HepG2 (cell line): ENCODE measurements around the gene STIM2. TPM values are rescaled to one million over a fixed set of nuclear protein-coding genes. Genes with fewer than 3 reads are reported as not detected.

Source experiments
- ATAC-seq: fragments of 200-7000 bp; cut with Tn5 transposase; 3 replicates; pipeline ENCODE4 v1.9.1; 2020; ENCODE audit warnings: mild to moderate bottlenecking, moderate library complexity
- BruUV-seq: library from RNA; stranded (reverse); fragments of 400-500 nt; replicated peaks from 2 replicates; lab custom pipeline; 2021; lab: Mats Ljungman, UMichigan
- CTCF ChIA-PET: fragments of 300-600 bp; formaldehyde crosslinking; extraction: SDS; loops from one replicate; lab custom pipeline; 2021; ENCODE audit warnings: low total read pairs, inconsistent platforms, low intra/inter-chr PET ratio; lab: Yijun Ruan, JAX
- POLR2A ChIA-PET: fragments of 350-600 bp; sonication (Branson Sonifier 250); formaldehyde crosslinking; loops from one replicate; lab custom pipeline; 2020; ENCODE audit warnings: antibody characterized with exemption, inconsistent platforms; lab: Yijun Ruan, JAX
- DNase-seq: peaks from one replicate; pipeline ENCODE4 v3.0.0-alpha.2; 2015; ENCODE audit warnings: low spot score
- FAIRE-seq: peaks from 3 replicates; lab custom pipeline; 2011; peaks lifted over from hg19 to GRCh38; lab: Jason Lieb, UNC
- H2AFZ ChIP-seq: one replicate; pipeline ENCODE4 v1.6.1; 2011; ENCODE audit warnings: low read length, inconsistent platforms
- H3K27ac ChIP-seq: fragments of 300-600 bp; 3 replicates; pipeline ENCODE4 v1.8.0; 2011; ENCODE audit warnings: mixed run types, mild to moderate bottlenecking, mixed read lengths, low read length, inconsistent platforms; ENCODE audit not compliant: insufficient read depth; ENCODE audit errors: extremely low read length
- H3K27me3 ChIP-seq, 2 experiments: fragments of 200-600 bp in 1 of 2; 2 replicates in 1 of 2; 3 replicates in 1 of 2; pipeline versions ENCODE4 v1.6.0 to v1.8.0; 2011; ENCODE audit warnings: low read length in 2 of 2, mild to moderate bottlenecking in 2 of 2, moderate library complexity in 2 of 2, inconsistent platforms in 1 of 2; ENCODE audit not compliant: insufficient read depth in 2 of 2, control insufficient read depth in 1 of 2
- H3K36me3 ChIP-seq, 2 experiments: fragments of 200-600 bp in 1 of 2; replicated peaks in 1 of 2; 2 replicates in 1 of 2; 3 replicates in 1 of 2; pipeline versions ENCODE4 v1.5.1 to v1.8.0; 2011; ENCODE audit warnings: low read length in 2 of 2, inconsistent platforms in 1 of 2; ENCODE audit not compliant: insufficient read depth in 2 of 2, control insufficient read depth in 1 of 2
- H3K4me1 ChIP-seq: 2 replicates; pipeline ENCODE4 v1.5.1; 2012; ENCODE audit warnings: low read length, inconsistent platforms; ENCODE audit not compliant: insufficient read depth
- H3K4me2 ChIP-seq: 2 replicates; pipeline ENCODE4 v1.6.0; 2011; ENCODE audit warnings: low read depth, low read length, inconsistent platforms
- H3K4me3 ChIP-seq, 3 experiments: fragments of 200-600 bp in 1 of 3; sonication (generic), shearing (Covaris generic) in 1 of 3; replicated peaks in 1 of 3; 2 replicates each; pipeline ENCODE4 v1.5.1; 2011 to 2016; ENCODE audit warnings: low read length in 3 of 3, inconsistent platforms in 2 of 3, low read depth in 2 of 3, mild to moderate bottlenecking in 2 of 3, control low read depth in 1 of 3, mixed read lengths in 1 of 3; ENCODE audit not compliant: insufficient read depth in 1 of 3
- H3K79me2 ChIP-seq: one replicate; pipeline ENCODE4 v1.6.1; 2011; ENCODE audit warnings: low read length, inconsistent platforms; ENCODE audit not compliant: insufficient read depth
- H3K9ac ChIP-seq: 2 replicates; pipeline ENCODE4 v1.6.0; 2011; ENCODE audit warnings: mild to moderate bottlenecking, low read depth, low read length, inconsistent platforms; ENCODE audit not compliant: insufficient read depth
- H3K9me3 ChIP-seq: 2 replicates; pipeline ENCODE4 v1.5.1; 2012; ENCODE audit warnings: mild to moderate bottlenecking, low read length
- H4K20me1 ChIP-seq: 2 replicates; pipeline ENCODE4 v1.6.0; 2011; ENCODE audit warnings: inconsistent platforms, mild to moderate bottlenecking, low read length, moderate library complexity; ENCODE audit not compliant: insufficient read depth
- FOXK2 ChIP-seq: fragments of 450-650 bp; IDR thresholded peaks from 2 replicates; pipeline ENCODE4 v1.6.1; 2016
- FOXP1 ChIP-seq, 2 experiments: fragments of 450-650 bp in 1 of 2; IDR thresholded peaks; 2 replicates each; pipeline ENCODE4 v1.6.1; 2017 to 2018; ENCODE audit warnings: antibody characterized with exemption in 1 of 2
- MAFF ChIP-seq: IDR thresholded peaks from 2 replicates; pipeline ENCODE4 v1.6.1; 2011; ENCODE audit warnings: low read depth, low read length, improper control_type of control experiment
- NR2F2 ChIP-seq: IDR thresholded peaks from 2 replicates; pipeline ENCODE4 v1.6.1; 2012; ENCODE audit warnings: low read depth, inconsistent platforms, borderline replicate concordance
- SP5 ChIP-seq: IDR thresholded peaks from 2 replicates; pipeline ENCODE4 v1.6.1; 2016; ENCODE audit warnings: low read depth, borderline replicate concordance
- ZNF260 ChIP-seq: sonication (generic); formaldehyde crosslinking; IDR thresholded peaks from 2 replicates; pipeline ENCODE4 v1.4.0; 2020; ENCODE audit warnings: missing genetic modification reagents, low read depth, mild to moderate bottlenecking, borderline replicate concordance
- ZNF547 ChIP-seq: sonication (generic); formaldehyde crosslinking; IDR thresholded peaks from 2 replicates; pipeline ENCODE4 v1.5.1; 2020; ENCODE audit warnings: mild to moderate bottlenecking, missing genetic modification reagents
- ZNF616 ChIP-seq: sonication (generic); formaldehyde crosslinking; IDR thresholded peaks from 2 replicates; pipeline ENCODE4 v1.5.0; 2020; ENCODE audit warnings: low read depth, mild to moderate bottlenecking, missing genetic modification reagents
- in situ Hi-C: cut with HindIII; loops from 2 replicates; pipeline ENCODE4 v1.10.0; 2017; ENCODE audit warnings: low pct_unique_long_range_greater_than_20kb; ENCODE audit not compliant: extremely low pct_ligation_motif_present
- intact Hi-C: fragments of 100-400 bp; cut with micrococcal nuclease; formaldehyde crosslinking; loops from one replicate; pipeline ENCODE4 v1.10.0; 2022; ENCODE audit not compliant: unreplicated experiment
- polyA plus RNA-seq, 8 experiments: library from polyadenylated mRNA; depleted of rRNA in 3 of 8; stranded (reverse) in 7 of 8; unstranded in 1 of 8; fragments of >200 nt; fragmentation: Illumina TruSeq in 4 of 8; extraction: Trizol in 4 of 8; gene quantifications; 2 replicates each; pipeline versions ENCODE4 v1.2.1 to v1.2.3, GENCODE V29; 2011 to 2016; ENCODE audit warnings: low read depth in 4 of 8, missing spikeins in 1 of 8, mixed read lengths in 1 of 8; ENCODE audit not compliant: insufficient read depth in 1 of 8
- total RNA-seq, 5 experiments: library from RNA; depleted of rRNA; stranded (reverse); fragments of >200 nt; fragmentation: Illumina TruSeq; extraction: Trizol; gene quantifications; 2 replicates each; pipeline ENCODE4 v1.2.3, GENCODE V29; 2016; ENCODE audit warnings: low read depth in 1 of 5
- TF ChIP-seq, protein P1 (sequence below): sonication (generic); formaldehyde crosslinking; IDR thresholded peaks from 2 replicates; pipeline ENCODE4 v1.5.0; 2020; ENCODE audit warnings: missing genetic modification reagents
- TF ChIP-seq, protein P2 (sequence below): sonication (generic); formaldehyde crosslinking; IDR thresholded peaks from 2 replicates; pipeline ENCODE4 v1.8.1; 2023; ENCODE audit warnings: mild to moderate bottlenecking, missing genetic modification reagents
- TF ChIP-seq, protein P3 (sequence below): sonication (generic); formaldehyde crosslinking; IDR thresholded peaks from 2 replicates; pipeline ENCODE4 v1.5.1; 2020; ENCODE audit warnings: mild to moderate bottlenecking, missing genetic modification reagents, borderline replicate concordance
- TF ChIP-seq, protein P4 (sequence below): sonication (generic); formaldehyde crosslinking; IDR thresholded peaks from 2 replicates; pipeline ENCODE4 v1.5.0; 2020; ENCODE audit warnings: mild to moderate bottlenecking, missing genetic modification reagents
- TF ChIP-seq, protein P5 (sequence below), 2 experiments: IDR thresholded peaks; 2 replicates each; pipeline ENCODE4 v1.6.1; 2011 to 2012; ENCODE audit warnings: low read length in 2 of 2, borderline replicate concordance in 1 of 2, low read depth in 1 of 2, mild to moderate bottlenecking in 1 of 2, moderate library complexity in 1 of 2

Gene STIM2
- total and polyA plus RNA-seq, 2 of the 13 experiments (the other 11 are each of a cell fraction or from before 2014, with no cell fraction given), result 19.3 to 19.4 TPM

DNA sequence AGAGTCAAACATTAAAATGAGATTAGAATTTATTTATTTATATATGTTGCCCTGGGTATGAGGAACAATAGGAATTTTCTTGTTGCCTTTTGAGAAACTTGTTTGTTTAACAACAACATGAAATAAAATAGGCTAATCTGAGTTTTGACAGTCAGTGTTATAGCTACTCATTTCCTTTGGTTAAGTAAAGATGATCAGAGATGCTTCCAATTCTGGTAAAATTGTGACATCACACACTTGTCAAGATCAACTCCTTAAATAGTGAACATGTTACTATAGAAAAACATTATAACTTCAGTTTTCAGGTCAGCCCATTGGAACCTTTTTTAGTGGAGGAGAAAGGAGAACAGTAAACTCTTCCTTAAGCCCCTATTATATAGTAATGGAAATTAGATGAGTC is 136.1 kb downstream of the STIM2 start:
- ATAC-seq (no peak), FAIRE-seq (no peak), DNase-seq (no peak)
- in situ Hi-C loops, result no loop called here
- peaks cover 0 to 3% of the 10 kb centered on the region in 2 experiments; a peak in 1 of 5 replicates for H3K36me3 ChIP-seq
- no peak overlapping the region for H3K4me2 ChIP-seq
- no peaks in the 10 kb centered on the region for H3K9me3 ChIP-seq
- ChIA-PET CTCF (no interaction called here), POLR2A (no interaction called here)
- no peak overlapping the region for H3K4me3 ChIP-seq
- TF ChIP-seq, protein P1, sequence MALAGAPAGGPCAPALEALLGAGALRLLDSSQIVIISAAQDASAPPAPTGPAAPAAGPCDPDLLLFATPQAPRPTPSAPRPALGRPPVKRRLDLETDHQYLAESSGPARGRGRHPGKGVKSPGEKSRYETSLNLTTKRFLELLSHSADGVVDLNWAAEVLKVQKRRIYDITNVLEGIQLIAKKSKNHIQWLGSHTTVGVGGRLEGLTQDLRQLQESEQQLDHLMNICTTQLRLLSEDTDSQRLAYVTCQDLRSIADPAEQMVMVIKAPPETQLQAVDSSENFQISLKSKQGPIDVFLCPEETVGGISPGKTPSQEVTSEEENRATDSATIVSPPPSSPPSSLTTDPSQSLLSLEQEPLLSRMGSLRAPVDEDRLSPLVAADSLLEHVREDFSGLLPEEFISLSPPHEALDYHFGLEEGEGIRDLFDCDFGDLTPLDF (CRISPR knock-in tag), result no peak
- TF ChIP-seq, protein P2, sequence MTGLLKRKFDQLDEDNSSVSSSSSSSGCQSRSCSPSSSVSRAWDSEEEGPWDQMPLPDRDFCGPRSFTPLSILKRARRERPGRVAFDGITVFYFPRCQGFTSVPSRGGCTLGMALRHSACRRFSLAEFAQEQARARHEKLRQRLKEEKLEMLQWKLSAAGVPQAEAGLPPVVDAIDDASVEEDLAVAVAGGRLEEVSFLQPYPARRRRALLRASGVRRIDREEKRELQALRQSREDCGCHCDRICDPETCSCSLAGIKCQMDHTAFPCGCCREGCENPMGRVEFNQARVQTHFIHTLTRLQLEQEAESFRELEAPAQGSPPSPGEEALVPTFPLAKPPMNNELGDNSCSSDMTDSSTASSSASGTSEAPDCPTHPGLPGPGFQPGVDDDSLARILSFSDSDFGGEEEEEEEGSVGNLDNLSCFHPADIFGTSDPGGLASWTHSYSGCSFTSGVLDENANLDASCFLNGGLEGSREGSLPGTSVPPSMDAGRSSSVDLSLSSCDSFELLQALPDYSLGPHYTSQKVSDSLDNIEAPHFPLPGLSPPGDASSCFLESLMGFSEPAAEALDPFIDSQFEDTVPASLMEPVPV (CRISPR knock-in tag), result no peak
- TF ChIP-seq FOXK2 (no peak), SP5 (no peak), ZNF260 (no peak), ZNF616 (no peak), ZNF547 (CRISPR knock-in tag) (no peak), NR2F2 (no peak), MAFF (no peak), FOXP1 (IDR thresholded peaks at IDR 0.05) (no peak), FOXP1 (CRISPR knock-in tag; IDR thresholded peaks at IDR 0.05) (no peak)
- TF ChIP-seq, protein P3, sequence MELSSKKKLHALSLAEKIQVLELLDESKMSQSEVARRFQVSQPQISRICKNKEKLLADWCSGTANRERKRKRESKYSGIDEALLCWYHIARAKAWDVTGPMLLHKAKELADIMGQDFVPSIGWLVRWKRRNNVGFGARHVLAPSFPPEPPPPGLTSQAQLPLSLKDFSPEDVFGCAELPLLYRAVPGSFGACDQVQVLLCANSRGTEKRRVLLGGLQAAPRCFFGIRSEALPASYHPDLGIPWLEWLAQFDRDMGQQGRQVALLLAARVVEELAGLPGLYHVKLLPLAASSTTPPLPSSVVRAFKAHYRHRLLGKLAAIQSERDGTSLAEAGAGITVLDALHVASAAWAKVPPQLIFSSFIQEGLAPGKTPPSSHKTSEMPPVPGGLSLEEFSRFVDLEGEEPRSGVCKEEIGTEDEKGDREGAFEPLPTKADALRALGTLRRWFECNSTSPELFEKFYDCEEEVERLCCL (CRISPR knock-in tag), result no peak
- TF ChIP-seq, protein P4, sequence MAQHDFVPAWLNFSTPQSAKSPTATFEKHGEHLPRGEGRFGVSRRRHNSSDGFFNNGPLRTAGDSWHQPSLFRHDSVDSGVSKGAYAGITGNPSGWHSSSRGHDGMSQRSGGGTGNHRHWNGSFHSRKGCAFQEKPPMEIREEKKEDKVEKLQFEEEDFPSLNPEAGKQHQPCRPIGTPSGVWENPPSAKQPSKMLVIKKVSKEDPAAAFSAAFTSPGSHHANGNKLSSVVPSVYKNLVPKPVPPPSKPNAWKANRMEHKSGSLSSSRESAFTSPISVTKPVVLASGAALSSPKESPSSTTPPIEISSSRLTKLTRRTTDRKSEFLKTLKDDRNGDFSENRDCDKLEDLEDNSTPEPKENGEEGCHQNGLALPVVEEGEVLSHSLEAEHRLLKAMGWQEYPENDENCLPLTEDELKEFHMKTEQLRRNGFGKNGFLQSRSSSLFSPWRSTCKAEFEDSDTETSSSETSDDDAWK, result no peak
- TF ChIP-seq, protein P5, sequence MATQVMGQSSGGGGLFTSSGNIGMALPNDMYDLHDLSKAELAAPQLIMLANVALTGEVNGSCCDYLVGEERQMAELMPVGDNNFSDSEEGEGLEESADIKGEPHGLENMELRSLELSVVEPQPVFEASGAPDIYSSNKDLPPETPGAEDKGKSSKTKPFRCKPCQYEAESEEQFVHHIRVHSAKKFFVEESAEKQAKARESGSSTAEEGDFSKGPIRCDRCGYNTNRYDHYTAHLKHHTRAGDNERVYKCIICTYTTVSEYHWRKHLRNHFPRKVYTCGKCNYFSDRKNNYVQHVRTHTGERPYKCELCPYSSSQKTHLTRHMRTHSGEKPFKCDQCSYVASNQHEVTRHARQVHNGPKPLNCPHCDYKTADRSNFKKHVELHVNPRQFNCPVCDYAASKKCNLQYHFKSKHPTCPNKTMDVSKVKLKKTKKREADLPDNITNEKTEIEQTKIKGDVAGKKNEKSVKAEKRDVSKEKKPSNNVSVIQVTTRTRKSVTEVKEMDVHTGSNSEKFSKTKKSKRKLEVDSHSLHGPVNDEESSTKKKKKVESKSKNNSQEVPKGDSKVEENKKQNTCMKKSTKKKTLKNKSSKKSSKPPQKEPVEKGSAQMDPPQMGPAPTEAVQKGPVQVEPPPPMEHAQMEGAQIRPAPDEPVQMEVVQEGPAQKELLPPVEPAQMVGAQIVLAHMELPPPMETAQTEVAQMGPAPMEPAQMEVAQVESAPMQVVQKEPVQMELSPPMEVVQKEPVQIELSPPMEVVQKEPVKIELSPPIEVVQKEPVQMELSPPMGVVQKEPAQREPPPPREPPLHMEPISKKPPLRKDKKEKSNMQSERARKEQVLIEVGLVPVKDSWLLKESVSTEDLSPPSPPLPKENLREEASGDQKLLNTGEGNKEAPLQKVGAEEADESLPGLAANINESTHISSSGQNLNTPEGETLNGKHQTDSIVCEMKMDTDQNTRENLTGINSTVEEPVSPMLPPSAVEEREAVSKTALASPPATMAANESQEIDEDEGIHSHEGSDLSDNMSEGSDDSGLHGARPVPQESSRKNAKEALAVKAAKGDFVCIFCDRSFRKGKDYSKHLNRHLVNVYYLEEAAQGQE (IDR thresholded peaks at IDR 0.05; ENCODE audit: borderline replicate concordance in 1 of 2, low read depth in 1 of 2, low read length in 2 of 2), result no peak
- H3K79me2 ChIP-seq, result no peaks in the 10 kb centered on the region
- no peak overlapping the region for H2AFZ ChIP-seq
- H3K4me1 ChIP-seq, result no peaks in the 10 kb centered on the region
- H3K9ac ChIP-seq, result no peak overlapping the region
- no TSS peak for BruUV-seq
- H3K27ac ChIP-seq, result no peak overlapping the region
- no peaks in the 10 kb centered on the region for H4K20me1 ChIP-seq
- H3K27me3 ChIP-seq, result no peaks in the 10 kb centered on the region
- intact Hi-C loops, result no loop called here
